Neural crest cell (in vitro differentiated cells): ENCODE data around the gene GNG7. TPM values are rescaled to one million over a fixed set of nuclear protein-coding genes. Genes with fewer than 3 reads are reported as not detected.
"Not testable (repeated sequence)": the region's sequence is repeated elsewhere in the genome, so short reads cannot be mapped to it uniquely, and the experiment has no call there.

Experiments used
- DNase-seq: peaks from one replicate; pipeline ENCODE4 v3.0.0; 2021; ENCODE audit warnings: low read depth, mixed read lengths, low spot score
- H3K27ac Mint-ChIP-seq: one replicate; pipeline ENCODE4 v1.8.0; 2021; ENCODE audit warnings: mild to moderate bottlenecking, mixed read lengths; ENCODE audit not compliant: unreplicated experiment
- H3K27me3 Mint-ChIP-seq: 2 replicates; pipeline ENCODE4 v1.8.0; 2021; ENCODE audit warnings: low read depth, mild to moderate bottlenecking, mixed read lengths
- H3K36me3 Mint-ChIP-seq: 2 replicates; pipeline ENCODE4 v1.8.0; 2021; ENCODE audit warnings: low read depth, mild to moderate bottlenecking, mixed read lengths
- H3K4me1 Mint-ChIP-seq: 2 replicates; pipeline ENCODE4 v1.8.0; 2021; ENCODE audit warnings: mixed read lengths
- H3K4me3 Mint-ChIP-seq: one replicate; pipeline ENCODE4 v1.8.0; 2021; ENCODE audit warnings: mild to moderate bottlenecking, mixed read lengths
- H3K9me3 Mint-ChIP-seq: 2 replicates; pipeline ENCODE4 v1.8.0; 2021; ENCODE audit warnings: mixed read lengths
- microRNA-seq: library from miRNA; unstranded; fragments of <30 nt; microRNA quantifications from one replicate; pipeline ENCODE4, GENCODE V29; 2020
- total RNA-seq: library from RNA; stranded (reverse); gene quantifications from 2 replicates; pipeline ENCODE4 v1.2.1, GENCODE V29; 2021
- TF ChIP-seq, protein P1 (sequence below): fragments of 200-600 bp; sonication (generic); conservative IDR thresholded peaks from 2 replicates; pipeline ENCODE4 v1.5.0; 2021; ENCODE audit warnings: antibody characterized with exemption, mild to moderate bottlenecking

The GNG7 gene
- total RNA-seq, 1 donor from 2014 or later, result 13.9 TPM

DNA sequence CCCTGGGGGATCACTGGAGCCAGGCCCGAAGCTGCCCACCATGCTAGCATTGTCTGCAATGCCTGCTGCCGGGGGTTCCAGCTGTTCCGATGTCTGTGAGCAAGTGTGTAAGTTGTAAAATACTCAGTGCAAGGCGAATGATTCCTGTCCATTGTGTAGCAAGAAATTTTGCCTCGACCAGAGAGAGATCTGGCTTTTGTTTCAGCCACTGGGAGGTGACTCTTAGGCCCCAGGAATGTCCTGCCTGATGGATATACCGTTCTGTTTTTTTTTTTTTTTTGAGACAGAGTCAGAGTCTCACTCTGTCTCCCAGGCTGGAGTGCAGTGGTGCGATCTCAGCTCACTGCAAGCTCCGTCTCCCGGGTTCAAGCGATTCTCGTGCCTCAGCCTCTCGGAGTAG is 233.9 kb downstream of the GNG7 start:
- no peak for DNase-seq
- TF ChIP-seq, protein P1, sequence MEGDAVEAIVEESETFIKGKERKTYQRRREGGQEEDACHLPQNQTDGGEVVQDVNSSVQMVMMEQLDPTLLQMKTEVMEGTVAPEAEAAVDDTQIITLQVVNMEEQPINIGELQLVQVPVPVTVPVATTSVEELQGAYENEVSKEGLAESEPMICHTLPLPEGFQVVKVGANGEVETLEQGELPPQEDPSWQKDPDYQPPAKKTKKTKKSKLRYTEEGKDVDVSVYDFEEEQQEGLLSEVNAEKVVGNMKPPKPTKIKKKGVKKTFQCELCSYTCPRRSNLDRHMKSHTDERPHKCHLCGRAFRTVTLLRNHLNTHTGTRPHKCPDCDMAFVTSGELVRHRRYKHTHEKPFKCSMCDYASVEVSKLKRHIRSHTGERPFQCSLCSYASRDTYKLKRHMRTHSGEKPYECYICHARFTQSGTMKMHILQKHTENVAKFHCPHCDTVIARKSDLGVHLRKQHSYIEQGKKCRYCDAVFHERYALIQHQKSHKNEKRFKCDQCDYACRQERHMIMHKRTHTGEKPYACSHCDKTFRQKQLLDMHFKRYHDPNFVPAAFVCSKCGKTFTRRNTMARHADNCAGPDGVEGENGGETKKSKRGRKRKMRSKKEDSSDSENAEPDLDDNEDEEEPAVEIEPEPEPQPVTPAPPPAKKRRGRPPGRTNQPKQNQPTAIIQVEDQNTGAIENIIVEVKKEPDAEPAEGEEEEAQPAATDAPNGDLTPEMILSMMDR, result no peak
- peaks cover 5% of the 10 kb centered on the region for H3K27me3 Mint-ChIP-seq
- H3K4me1 Mint-ChIP-seq, result peaks cover 11% of the 10 kb centered on the region
- no peak overlapping the region for H3K27ac Mint-ChIP-seq
- H3K9me3 Mint-ChIP-seq, result no peaks in the 10 kb centered on the region
- no peaks in the 10 kb centered on the region for H3K36me3 Mint-ChIP-seq
- no peak overlapping the region for H3K4me3 Mint-ChIP-seq

DNA sequence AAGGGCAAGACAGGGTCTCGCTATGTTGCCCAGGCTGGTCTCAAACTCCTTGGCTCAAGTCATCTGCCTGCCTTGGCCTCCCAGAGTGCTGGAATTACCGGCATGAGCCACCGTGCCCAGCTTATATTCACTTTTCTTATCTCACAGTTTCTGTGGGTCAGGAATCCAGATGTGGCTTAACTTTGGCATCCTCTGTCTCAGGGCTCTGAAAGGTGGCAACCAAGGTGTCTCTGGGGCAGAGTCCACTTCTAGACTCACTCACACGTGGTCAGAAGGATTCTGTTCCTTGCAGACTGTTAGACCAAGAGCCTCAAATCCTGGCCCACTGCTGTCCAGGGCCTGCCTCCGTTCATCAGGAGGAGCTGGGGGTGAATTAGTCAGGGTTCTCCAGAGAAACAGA is 238.1 kb downstream of the GNG7 start:
- Mint-ChIP-seq H3K4me3 (peak overlapping the region; percentile 39), H3K9me3 (no peaks in the 10 kb centered on the region), H3K27me3 (peaks cover 1% of the 10 kb centered on the region), H3K4me1 (peaks cover 14% of the 10 kb centered on the region), H3K36me3 (no peaks in the 10 kb centered on the region), H3K27ac (no peak overlapping the region)
- TF ChIP-seq, protein P1, result no peak
- DNase-seq, result no peak

DNA sequence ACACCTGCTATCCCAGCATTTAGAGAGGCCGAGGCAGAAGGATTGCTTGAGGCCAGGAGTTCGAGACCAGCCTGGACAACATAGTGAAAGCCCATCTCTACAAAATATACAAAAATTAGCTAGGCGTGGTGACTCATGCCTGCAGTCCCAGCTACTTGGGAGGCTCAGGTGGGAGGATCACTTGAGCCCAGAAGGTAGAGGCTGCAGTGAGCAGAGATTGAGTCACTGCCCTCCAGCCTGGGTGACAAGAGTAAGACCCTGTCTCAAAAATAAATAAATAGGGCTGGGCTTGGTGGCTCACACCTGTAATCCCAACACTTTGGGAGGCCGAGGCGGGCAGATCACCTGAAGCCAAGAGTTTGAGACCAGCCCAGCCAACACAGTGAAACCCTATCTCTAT is 238.8 kb downstream of the GNG7 start:
- Mint-ChIP-seq H3K4me3 (peak overlapping the region; percentile 27), H3K4me1 (peaks cover 11% of the 10 kb centered on the region), H3K27ac (peak overlapping the region; percentile 19)
- not testable (repeated sequence) for H3K9me3 Mint-ChIP-seq, DNase-seq, H3K27me3 Mint-ChIP-seq, H3K36me3 Mint-ChIP-seq

DNA sequence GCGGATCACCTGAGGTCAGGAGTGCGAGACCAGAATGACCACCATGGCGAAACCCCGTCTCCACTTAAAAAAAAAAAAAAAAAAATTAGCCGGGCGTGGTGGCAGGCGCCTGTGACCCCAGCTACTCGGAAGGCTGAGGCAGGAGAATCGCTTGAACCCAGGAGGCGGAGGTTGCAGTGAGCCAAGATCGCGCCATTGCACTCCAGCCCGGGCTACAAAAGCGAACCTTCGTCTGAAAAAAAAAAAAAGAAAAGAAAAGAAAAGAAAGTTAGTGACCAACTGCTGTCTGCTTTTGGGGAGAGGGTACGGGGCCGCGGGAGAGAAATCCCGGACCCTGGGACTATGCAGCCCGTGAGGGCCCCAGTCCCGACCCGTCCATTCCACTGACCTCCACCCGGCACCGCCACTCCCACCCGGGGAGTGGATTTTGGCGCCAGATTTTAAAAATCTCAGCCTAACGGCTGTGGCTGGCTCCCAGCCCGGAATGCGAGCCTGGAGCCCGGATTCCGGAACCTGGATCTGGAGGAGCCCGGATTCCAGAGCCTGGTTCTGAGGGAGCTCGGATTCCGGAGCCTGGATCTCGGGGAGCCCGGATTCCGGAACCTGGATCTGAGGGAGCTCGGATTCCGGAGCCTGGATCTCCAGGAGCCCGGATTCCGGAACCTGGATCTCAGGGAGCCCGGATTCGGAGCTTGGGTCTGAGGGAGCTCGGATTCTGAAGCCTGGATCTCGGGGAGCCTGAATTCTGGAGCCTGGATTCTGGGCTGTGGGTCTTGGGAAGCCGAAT is 239.7 kb downstream of the GNG7 start:
- H3K27ac Mint-ChIP-seq, result peak overlapping the region; percentile 50
- no peaks in the 10 kb centered on the region for H3K36me3 Mint-ChIP-seq
- H3K4me1 Mint-ChIP-seq, result peaks cover 8% of the 10 kb centered on the region
- peak; percentile 72 for DNase-seq
- H3K9me3 Mint-ChIP-seq, result no peaks in the 10 kb centered on the region
- H3K27me3 Mint-ChIP-seq, result no peaks in the 10 kb centered on the region
- TF ChIP-seq, protein P1, result no peak
- H3K4me3 Mint-ChIP-seq, result peak overlapping the region; percentile 85

DNA sequence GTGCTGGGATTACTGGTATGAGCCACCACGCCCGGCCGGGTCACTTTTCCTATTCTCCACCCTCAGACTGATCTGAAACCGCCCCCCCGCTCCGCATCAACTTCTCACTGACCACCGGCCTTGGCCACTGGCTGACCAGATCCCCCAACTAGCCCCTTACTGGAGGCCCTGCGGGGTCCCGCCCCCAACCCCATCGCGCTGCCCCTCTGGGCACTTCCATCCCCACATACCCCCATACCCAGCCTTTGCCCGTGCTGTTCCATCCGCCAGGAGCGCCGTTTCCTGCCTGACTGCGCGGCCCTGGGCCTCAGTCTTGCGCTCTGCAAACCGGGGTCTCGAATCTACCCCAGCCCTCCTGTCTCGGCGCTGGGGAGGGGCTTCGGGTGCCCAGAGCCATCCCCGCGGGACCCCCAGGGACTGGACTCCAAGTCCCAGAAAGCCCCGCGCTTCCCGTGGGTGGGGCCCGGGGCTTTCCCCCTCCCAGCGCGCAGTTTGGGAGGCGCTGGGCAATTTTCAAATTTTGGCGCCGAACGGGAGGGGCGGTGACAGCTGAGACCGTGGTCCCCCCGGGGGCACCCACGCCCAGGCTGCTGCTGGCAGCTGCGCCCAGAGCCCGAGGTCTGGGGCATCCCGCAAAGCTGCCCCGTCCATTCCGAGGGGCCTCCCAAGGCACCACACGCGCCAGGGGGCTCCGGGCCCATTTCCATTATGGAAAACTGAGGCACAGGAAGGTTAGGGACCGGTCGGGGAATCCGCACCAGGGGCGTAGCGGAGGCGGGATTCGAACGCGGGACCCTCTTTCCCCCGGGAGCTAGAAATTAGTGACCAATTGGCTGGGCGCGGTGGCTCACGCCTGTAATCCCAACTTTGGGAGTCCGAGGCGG is 240.5 kb downstream of the GNG7 start:
- Mint-ChIP-seq H3K27ac (no peak overlapping the region), H3K36me3 (no peaks in the 10 kb centered on the region), H3K4me1 (peaks cover 14% of the 10 kb centered on the region), H3K4me3 (peak overlapping the region; percentile 85), H3K9me3 (no peaks in the 10 kb centered on the region), H3K27me3 (peaks cover 2% of the 10 kb centered on the region)
- DNase-seq, result peak; percentile 40
- TF ChIP-seq, protein P1, result no peak

Small RNA genes within 50 kb of the gene (microRNA-seq; reads per million reads assigned to microRNA genes)
- not detected for gene MIR7850

Other genes with a start within 250 kb of the GNG7 start
- gene LMNB2, start 245.7 kb downstream of the GNG7 start, total RNA-seq, result 201 and 206 TPM in 2 replicates
- gene GADD45B, start 226.6 kb downstream of the GNG7 start, total RNA-seq, result 3.3 and 4.1 TPM in 2 replicates
- gene DIRAS1, start 18.7 kb upstream of the GNG7 start, total RNA-seq, result 19.9 and 24.4 TPM in 2 replicates
- 43.0 and 43.1 TPM in 2 replicates for gene SLC39A3, start 37.3 kb upstream of the GNG7 start, total RNA-seq
- 89.9 and 95.1 TPM in 2 replicates for gene SGTA, start 80.6 kb upstream of the GNG7 start, total RNA-seq
- gene THOP1, start 82.8 kb upstream of the GNG7 start, total RNA-seq, result 171 and 173 TPM in 2 replicates
- gene ZNF554, start 117.2 kb upstream of the GNG7 start, total RNA-seq, result 8.6 and 9.0 TPM in 2 replicates
- 10.5 and 11.4 TPM in 2 replicates for gene ZNF555, start 138.8 kb upstream of the GNG7 start, total RNA-seq
- gene ZNF556, start 164.6 kb upstream of the GNG7 start, total RNA-seq, result 0.05 TPM in 2 replicates
- gene ZNF57, start 198.2 kb upstream of the GNG7 start, total RNA-seq, result 4.2 and 4.7 TPM in 2 replicates
- gene ZNF77, start 242.3 kb upstream of the GNG7 start, total RNA-seq, result 7.8 and 7.9 TPM in 2 replicates